GM10266 (cell line): ENCODE data around the gene KRTAP12-1.
"Not testable (repeated sequence)": the region's sequence is repeated elsewhere in the genome, so short reads cannot be mapped to it uniquely, and the experiment has no call there.

ENCODE experiments used
- DNase-seq: peaks from one replicate; pipeline ENCODE4 v3.0.0; 2012; ENCODE audit errors: extremely low spot score
- TF ChIP-seq, protein P1 (sequence below): IDR thresholded peaks from 2 replicates; pipeline ENCODE4 v1.5.1; 2012; ENCODE audit warnings: mild to moderate bottlenecking, low read depth; ENCODE audit not compliant: control insufficient read depth, insufficient read depth; ENCODE audit errors: missing control alignments

Gene KRTAP12-1

DNA sequence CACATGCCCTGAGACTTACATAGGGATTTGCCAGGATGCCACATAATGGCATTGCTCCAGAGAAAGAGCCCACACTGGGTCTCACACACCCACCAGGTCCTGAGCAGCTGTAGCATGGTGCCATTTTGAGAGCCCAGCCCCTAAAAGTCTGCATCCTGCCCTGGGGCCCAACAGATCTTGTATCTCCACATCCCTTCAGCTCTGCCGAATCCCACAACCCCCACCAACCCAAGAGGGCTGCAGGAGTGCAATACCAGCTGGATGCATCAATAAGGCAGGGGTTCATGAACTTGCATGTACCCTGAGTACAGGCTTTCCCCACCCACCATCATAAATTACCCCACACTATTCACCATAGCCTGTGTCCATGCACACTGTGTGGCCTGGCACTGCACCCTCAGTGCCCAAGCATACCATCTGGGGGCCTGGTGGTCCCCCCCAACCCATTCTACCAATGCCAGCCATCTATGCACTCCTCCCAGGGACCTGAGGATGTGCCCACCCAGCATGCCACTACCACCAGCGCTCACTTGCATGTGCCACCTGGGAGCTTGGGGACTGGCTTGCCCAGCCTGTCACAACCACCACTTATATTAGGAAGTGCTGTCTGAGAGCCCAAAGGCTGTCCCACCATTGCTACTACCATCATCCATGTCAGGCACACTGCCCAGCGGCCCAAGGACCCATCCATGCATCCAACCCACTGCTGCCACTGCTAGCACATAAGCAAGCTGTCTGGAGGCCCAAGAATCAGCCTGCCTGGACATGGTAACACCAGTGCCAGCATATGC, 11.1 kb downstream of the KRTAP12-1 start:
- DNase-seq, result no peak
- TF ChIP-seq, protein P1, sequence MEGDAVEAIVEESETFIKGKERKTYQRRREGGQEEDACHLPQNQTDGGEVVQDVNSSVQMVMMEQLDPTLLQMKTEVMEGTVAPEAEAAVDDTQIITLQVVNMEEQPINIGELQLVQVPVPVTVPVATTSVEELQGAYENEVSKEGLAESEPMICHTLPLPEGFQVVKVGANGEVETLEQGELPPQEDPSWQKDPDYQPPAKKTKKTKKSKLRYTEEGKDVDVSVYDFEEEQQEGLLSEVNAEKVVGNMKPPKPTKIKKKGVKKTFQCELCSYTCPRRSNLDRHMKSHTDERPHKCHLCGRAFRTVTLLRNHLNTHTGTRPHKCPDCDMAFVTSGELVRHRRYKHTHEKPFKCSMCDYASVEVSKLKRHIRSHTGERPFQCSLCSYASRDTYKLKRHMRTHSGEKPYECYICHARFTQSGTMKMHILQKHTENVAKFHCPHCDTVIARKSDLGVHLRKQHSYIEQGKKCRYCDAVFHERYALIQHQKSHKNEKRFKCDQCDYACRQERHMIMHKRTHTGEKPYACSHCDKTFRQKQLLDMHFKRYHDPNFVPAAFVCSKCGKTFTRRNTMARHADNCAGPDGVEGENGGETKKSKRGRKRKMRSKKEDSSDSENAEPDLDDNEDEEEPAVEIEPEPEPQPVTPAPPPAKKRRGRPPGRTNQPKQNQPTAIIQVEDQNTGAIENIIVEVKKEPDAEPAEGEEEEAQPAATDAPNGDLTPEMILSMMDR, result no peak

DNA sequence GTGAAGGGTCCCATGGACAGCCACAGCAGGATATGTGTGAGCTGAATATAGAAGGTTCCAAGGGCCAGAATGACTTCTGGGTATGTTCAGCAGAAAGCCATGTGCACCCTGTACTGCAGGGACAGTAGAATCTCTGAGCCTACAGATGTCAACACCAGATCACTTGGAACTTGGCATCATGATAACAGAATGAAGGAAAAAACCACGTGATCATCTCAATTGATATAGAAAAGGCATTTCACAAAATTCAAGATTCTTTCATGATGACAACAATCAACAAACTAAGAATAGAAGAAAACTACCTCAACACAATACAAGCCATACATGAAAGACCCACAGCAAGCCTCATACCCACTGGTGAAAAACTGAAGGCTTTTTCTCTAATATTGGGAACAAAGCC, 14.4 kb downstream of the KRTAP12-1 start:
- TF ChIP-seq, protein P1, result no peak
- no peak for DNase-seq

DNA sequence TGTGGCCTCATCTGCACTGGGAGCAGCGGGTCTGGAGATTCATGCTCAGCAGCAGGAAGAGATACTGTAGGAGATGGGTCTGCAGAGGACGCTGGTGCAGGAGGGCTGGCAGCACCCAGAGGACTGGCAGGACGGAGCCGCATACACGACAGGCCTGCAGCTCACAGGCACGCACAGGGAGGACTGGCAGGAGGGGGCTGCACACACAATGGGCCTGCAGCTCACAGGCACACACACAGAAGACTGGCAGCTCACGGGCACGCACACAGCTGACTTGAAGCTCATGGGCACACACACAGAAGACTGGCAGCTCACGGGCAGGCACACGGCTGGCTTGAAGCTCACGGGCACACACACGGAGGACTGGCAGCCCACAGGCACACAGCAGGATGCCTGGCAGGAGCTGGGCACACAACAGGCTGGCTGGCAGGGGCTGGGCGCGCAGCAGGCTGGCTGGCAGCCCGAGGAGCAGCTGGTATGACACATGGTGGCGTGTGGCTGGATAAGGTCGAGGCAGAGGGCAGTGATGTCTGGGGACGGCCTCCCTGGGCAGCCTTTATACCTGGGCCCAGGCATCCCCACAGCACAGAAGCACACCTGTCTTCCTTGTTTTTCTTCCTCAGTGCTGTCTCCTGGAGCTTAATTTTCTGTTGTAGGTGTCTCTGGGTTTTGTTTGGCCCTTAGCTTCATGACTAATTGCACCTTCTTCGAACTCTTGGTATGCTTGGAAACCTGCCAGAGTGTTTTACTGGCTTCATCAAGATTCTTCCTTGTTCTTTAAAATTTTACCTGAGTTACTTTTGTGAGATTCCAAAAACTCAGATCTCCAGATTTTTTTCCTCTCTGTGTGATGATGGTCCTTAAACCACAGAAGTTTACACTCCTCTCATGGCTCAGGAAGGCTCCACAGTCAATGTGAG, 15.3 kb downstream of the KRTAP12-1 start, which contains the start of gene KRTAP12-2:
KRTAP12-2 (minus strand) TSS at position 527 of the 920 bp plus-strand sequence; CDS start at position 486, 41 bp downstream.
- TF ChIP-seq, protein P1, result no peak
- DNase-seq, result no peak

DNA sequence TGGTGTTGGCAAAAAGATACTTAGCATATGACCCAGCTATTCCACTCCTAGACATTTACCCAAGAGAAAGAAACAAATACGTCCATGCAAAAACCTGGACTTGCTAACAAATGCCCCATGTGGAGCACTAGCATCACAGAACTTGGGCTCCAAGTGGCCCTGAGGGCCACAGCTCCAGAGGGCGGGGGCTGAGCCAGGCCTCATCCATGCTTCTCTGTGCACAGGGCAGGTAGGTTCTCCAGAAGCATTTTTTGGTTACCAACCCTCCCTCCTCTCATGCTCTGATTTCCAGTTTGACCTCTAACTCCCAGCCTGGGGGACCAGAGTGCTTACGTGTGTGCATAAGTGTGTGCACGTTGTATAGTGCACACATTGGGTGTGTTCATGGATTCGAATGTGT, 17.3 kb downstream of the KRTAP12-1 start:
- TF ChIP-seq, protein P1, result no peak
- no peak for DNase-seq

DNA sequence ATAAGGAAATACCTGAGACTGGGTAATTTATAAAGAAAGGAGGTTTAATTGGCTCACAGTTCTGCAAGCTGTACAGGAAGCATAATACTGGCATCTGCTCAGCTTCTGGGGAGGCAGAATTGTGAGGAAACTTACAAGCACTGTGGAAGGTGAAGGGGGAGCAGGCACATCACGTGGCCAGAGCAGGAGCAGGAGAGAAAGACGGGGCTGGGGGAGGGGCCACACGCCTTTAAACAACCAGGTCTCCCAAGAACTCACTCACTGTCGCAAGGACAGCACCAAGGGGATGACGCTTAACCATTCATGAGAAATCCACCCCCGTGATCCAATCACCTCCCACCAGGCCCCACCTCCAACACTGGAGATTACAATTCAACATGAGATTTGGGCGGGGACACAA, 20.4 kb downstream of the KRTAP12-1 start:
- not testable (repeated sequence) for DNase-seq

DNA sequence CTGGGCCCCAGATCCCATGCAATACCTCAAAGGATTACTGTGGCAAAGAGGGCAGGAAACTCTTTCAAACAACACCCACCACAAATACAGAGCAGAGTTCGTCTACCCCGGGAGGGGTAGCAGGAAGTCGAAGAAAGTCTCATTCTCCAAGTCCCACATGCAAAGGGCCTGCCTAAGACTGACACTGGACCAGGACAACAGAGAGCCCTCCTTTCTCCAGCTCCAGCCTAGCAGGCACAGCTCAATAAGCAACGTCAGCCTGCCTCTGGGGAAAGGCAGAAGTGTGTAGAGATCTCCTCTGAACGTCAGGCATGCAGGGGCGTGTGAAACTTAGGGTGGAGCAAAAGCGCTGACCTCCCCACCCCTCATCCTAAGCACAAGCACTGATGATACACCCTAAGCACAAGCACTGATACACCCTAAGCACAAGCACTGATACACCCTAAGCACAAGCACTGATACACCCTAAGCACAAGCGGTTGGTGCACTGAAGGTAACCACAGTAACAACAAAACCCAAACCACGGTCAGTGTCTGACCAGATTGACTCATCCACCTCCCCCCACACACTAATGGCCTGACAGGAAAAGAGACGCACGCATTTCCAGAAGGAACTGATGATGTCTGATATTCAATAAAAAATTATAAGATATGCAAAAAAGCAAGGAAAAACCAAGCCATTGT, 22.9 kb downstream of the KRTAP12-1 start:
- no peak for DNase-seq
- TF ChIP-seq, protein P1, result no peak

DNA sequence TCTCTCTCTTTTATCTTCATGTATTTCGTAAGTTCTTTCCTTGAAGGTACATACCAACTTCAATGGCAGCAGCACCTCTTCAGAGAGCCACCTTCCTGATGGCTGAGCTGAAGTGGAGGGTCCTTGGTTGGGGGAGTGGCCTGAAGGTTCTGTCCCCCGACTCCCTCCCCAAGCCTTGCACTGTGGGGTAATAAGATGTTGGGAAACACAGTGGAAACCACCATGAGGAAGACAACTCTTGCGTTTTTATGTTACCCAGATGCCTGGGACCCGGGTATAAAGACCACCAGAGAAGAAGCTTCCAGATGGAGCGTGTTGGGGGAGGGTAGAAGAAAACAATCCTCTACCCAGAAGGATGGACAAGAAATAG, 23.4 kb downstream of the KRTAP12-1 start:
- no peak for DNase-seq
- TF ChIP-seq, protein P1, result no peak
